ENCODE data around the gene HSD17B10. TPM values are rescaled to one million over a fixed set of nuclear protein-coding genes. Genes with fewer than 3 reads are reported as not detected.

HSD17B10 gene
- total and polyA plus RNA-seq, 2 donors (not counting 1 experiment from before 2014, with no cell fraction given), result 41.6 to 62.3 TPM

GRCh38 chrX:53440101-53440500 is 5.9 kb upstream of the HSD17B10 start:
- no peak for TF ChIP-seq EZH2 (IDR thresholded peaks at IDR 0.05; ENCODE audit: low read length, missing control alignments)
- no peak for TF ChIP-seq CTCF (conservative IDR thresholded peaks at IDR 0.05 in 1 of 2, IDR thresholded peaks at IDR 0.05 in 1 of 2; ENCODE audit: low read depth in 1 of 2, low read length in 2 of 2)
- Histone ChIP-seq H3K4me3 (replicated peaks in 1 of 4; ENCODE audit: control extremely low read depth in 1 of 4, insufficient read depth in 1 of 4, low read depth in 3 of 4, low read length in 4 of 4) (peak overlapping the region in 2 of 4 experiments; percentile 45 to 50), H3K36me3 (ENCODE audit: control insufficient read depth, insufficient read depth, low read length) (no peaks in the 10 kb centered on the region), H3K4me2 (ENCODE audit: extremely low read depth, insufficient read depth, low read length) (peak overlapping the region; percentile 85), H2AFZ (ENCODE audit: low read length) (no peak overlapping the region), H3K79me2 (ENCODE audit: control insufficient read depth, insufficient read depth, low read length) (no peaks in the 10 kb centered on the region), H3K27me3 (ENCODE audit: control insufficient read depth, insufficient read depth, low read length) (no peaks in the 10 kb centered on the region), H3K9me3 (ENCODE audit: control insufficient read depth, insufficient read depth, low read depth, low read length) (no peaks in the 10 kb centered on the region), H4K20me1 (ENCODE audit: control insufficient read depth, extremely low read depth, insufficient read depth, low read length) (no peaks in the 10 kb centered on the region), H3K4me1 (ENCODE audit: control insufficient read depth, extremely low read depth, insufficient read depth, low read length) (peaks cover 2% of the 10 kb centered on the region), H3K9ac (ENCODE audit: insufficient read depth, low read length) (peak overlapping the region; percentile 38), H3K27ac (ENCODE audit: insufficient read depth, low read length) (no peak overlapping the region)
- no peak for DNase-seq (ENCODE audit: low read depth in 2 of 2)

- no peak overlapping the region for H3K27ac ChIP-seq (ENCODE audit: insufficient read depth, low read length)
- peaks cover 2% of the 10 kb centered on the region for H3K4me1 ChIP-seq (ENCODE audit: control insufficient read depth, extremely low read depth, insufficient read depth, low read length)
- no peaks in the 10 kb centered on the region for H3K9me3 ChIP-seq (ENCODE audit: control insufficient read depth, insufficient read depth, low read depth, low read length)
- TF ChIP-seq CTCF (conservative IDR thresholded peaks at IDR 0.05 in 1 of 2, IDR thresholded peaks at IDR 0.05 in 1 of 2; ENCODE audit: low read depth in 1 of 2, low read length in 2 of 2), result no peak
- no peak for TF ChIP-seq EZH2 (IDR thresholded peaks at IDR 0.05; ENCODE audit: low read length, missing control alignments)
- H3K79me2 ChIP-seq (ENCODE audit: control insufficient read depth, insufficient read depth, low read length), result peaks cover 3% of the 10 kb centered on the region
- no peak for DNase-seq (ENCODE audit: low read depth in 2 of 2)
- no peak overlapping the region for H3K4me3 ChIP-seq (replicated peaks in 1 of 4; ENCODE audit: control extremely low read depth in 1 of 4, insufficient read depth in 1 of 4, low read depth in 3 of 4, low read length in 4 of 4)
- no peak overlapping the region for H3K9ac ChIP-seq (ENCODE audit: insufficient read depth, low read length)
- H3K27me3 ChIP-seq (ENCODE audit: control insufficient read depth, insufficient read depth, low read length), result no peaks in the 10 kb centered on the region
- no peaks in the 10 kb centered on the region for H3K36me3 ChIP-seq (ENCODE audit: control insufficient read depth, insufficient read depth, low read length)
- H3K4me2 ChIP-seq (ENCODE audit: extremely low read depth, insufficient read depth, low read length), result no peak overlapping the region
- no peaks in the 10 kb centered on the region for H4K20me1 ChIP-seq (ENCODE audit: control insufficient read depth, extremely low read depth, insufficient read depth, low read length)
- no peak overlapping the region for H2AFZ ChIP-seq (ENCODE audit: low read length)
Measured at GRCh38 chrX:53438832-53439230, 4.7 kb upstream of the HSD17B10 start.

GRCh38 chrX:53438174-53438831 is 4.1 kb upstream of the HSD17B10 start:
- peaks cover 8% of the 10 kb centered on the region for H3K79me2 ChIP-seq (ENCODE audit: control insufficient read depth, insufficient read depth, low read length)
- DNase-seq (ENCODE audit: low read depth in 2 of 2), result no peak
- no peak overlapping the region for H3K4me2 ChIP-seq (ENCODE audit: extremely low read depth, insufficient read depth, low read length)
- H3K9me3 ChIP-seq (ENCODE audit: control insufficient read depth, insufficient read depth, low read depth, low read length), result no peaks in the 10 kb centered on the region
- no peak overlapping the region for H2AFZ ChIP-seq (ENCODE audit: low read length)
- no peaks in the 10 kb centered on the region for H3K27me3 ChIP-seq (ENCODE audit: control insufficient read depth, insufficient read depth, low read length)
- TF ChIP-seq EZH2 (IDR thresholded peaks at IDR 0.05; ENCODE audit: low read length, missing control alignments) (no peak), CTCF (conservative IDR thresholded peaks at IDR 0.05 in 1 of 2, IDR thresholded peaks at IDR 0.05 in 1 of 2; ENCODE audit: low read depth in 1 of 2, low read length in 2 of 2) (no peak)
- no peaks in the 10 kb centered on the region for H4K20me1 ChIP-seq (ENCODE audit: control insufficient read depth, extremely low read depth, insufficient read depth, low read length)
- H3K36me3 ChIP-seq (ENCODE audit: control insufficient read depth, insufficient read depth, low read length), result no peaks in the 10 kb centered on the region
- H3K9ac ChIP-seq (ENCODE audit: insufficient read depth, low read length), result no peak overlapping the region
- peaks cover 2% of the 10 kb centered on the region for H3K4me1 ChIP-seq (ENCODE audit: control insufficient read depth, extremely low read depth, insufficient read depth, low read length)
- no peak overlapping the region for H3K27ac ChIP-seq (ENCODE audit: insufficient read depth, low read length)
- no peak overlapping the region for H3K4me3 ChIP-seq (replicated peaks in 1 of 4; ENCODE audit: control extremely low read depth in 1 of 4, insufficient read depth in 1 of 4, low read depth in 3 of 4, low read length in 4 of 4)
